Stimulated activated CD4-positive, alpha-beta T cell treated with anti-CD3 and anti-CD28 coated beads, Interleukin-4, amount 100 ng/mL, for 24 hours (primary cell): ENCODE measurements around the gene SERPINB1.

Experiments used
- DNase-seq: peaks from one replicate; pipeline ENCODE4 v3.0.0-alpha.2; 2020

SERPINB1 gene

GRCh38 chr6:2844008-2844407, 2.3 kb upstream of the SERPINB1 start:
- no peak for DNase-seq

- DNase-seq: no peak
These were observed 1.6 kb upstream of the SERPINB1 start for GRCh38 chr6:2843138-2843740.

- no peak for DNase-seq
These were observed 483 bp upstream of the SERPINB1 start for GRCh38 chr6:2842139-2842552.

- no peak for DNase-seq
These were observed 958 bp downstream of the SERPINB1 start for GRCh38 chr6:2840749-2841061.

GRCh38 chr6:2839982-2840748, 1.5 kb downstream of the SERPINB1 start:
- DNase-seq: no peak

- DNase-seq: no peak
These were observed 2.3 kb downstream of the SERPINB1 start for GRCh38 chr6:2839195-2839981.

- no peak for DNase-seq
These were observed 3.4 kb downstream of the SERPINB1 start for GRCh38 chr6:2838251-2838650.

- DNase-seq: no peak
These were observed 7.4 kb downstream of the SERPINB1 start for GRCh38 chr6:2834262-2834661.

GRCh38 chr6:2831392-2831791, 10.3 kb downstream of the SERPINB1 start:
- no peak for DNase-seq

- no peak for DNase-seq
These were observed 11.5 kb downstream of the SERPINB1 start for GRCh38 chr6:2830183-2830582.

- DNase-seq: no peak
These were observed 12.4 kb downstream of the SERPINB1 start for GRCh38 chr6:2829253-2829652.

GRCh38 chr6:2828629-2829028, 13.0 kb downstream of the SERPINB1 start:
- DNase-seq: no peak

GRCh38 chr6:2827142-2827541, 14.5 kb downstream of the SERPINB1 start:
- DNase-seq: no peak

GRCh38 chr6:2826131-2826530, 15.5 kb downstream of the SERPINB1 start:
- DNase-seq: no peak

GRCh38 chr6:2823104-2823850, 18.4 kb downstream of the SERPINB1 start:
- DNase-seq: no peak

GRCh38 chr6:2821554-2821953, 20.1 kb downstream of the SERPINB1 start:
- no peak for DNase-seq

- no peak for DNase-seq
These were observed 21.2 kb downstream of the SERPINB1 start for GRCh38 chr6:2820415-2820814.

- DNase-seq: no peak
These were observed 21.7 kb downstream of the SERPINB1 start for GRCh38 chr6:2819978-2820377.

- DNase-seq: no peak
These were observed 22.5 kb downstream of the SERPINB1 start for GRCh38 chr6:2819115-2819514.

GRCh38 chr6:2818593-2818992, 23.1 kb downstream of the SERPINB1 start:
- no peak for DNase-seq

GRCh38 chr6:2817903-2818443, 23.7 kb downstream of the SERPINB1 start:
- no peak for DNase-seq

GRCh38 chr6:2816158-2816557, 25.5 kb downstream of the SERPINB1 start:
- no peak for DNase-seq

GRCh38 chr6:2812695-2813094, 29.0 kb downstream of the SERPINB1 start:
- no peak for DNase-seq
